K562 (cell line): ENCODE measurements around the gene PGF. TPM values are rescaled to one million over a fixed set of nuclear protein-coding genes. Genes with fewer than 3 reads are reported as not detected.

ENCODE experiments used
- CCAR2 ChIP-seq: fragments of 200-400 bp; formaldehyde crosslinking; IDR thresholded peaks from 2 replicates; pipeline ENCODE4 v1.6.1; 2017; ENCODE audit warnings: mild to moderate bottlenecking, low read depth, low read length
- CCNT2 ChIP-seq: IDR thresholded peaks from 2 replicates; pipeline ENCODE4 v1.6.1; 2011; ENCODE audit warnings: borderline replicate concordance, low read depth, mild to moderate bottlenecking, moderate library complexity, mixed read lengths, low read length; ENCODE audit not compliant: insufficient read length; ENCODE audit errors: extremely low read depth
- COPS2 ChIP-seq: fragments of 450-650 bp; conservative IDR thresholded peaks from 2 replicates; pipeline ENCODE4 v1.6.1; 2016; ENCODE audit warnings: mild to moderate bottlenecking, moderate library complexity
- ELK3 ChIP-seq: fragments of 450-650 bp; formaldehyde crosslinking; IDR thresholded peaks from 2 replicates; pipeline ENCODE4 v1.4.0; 2020; ENCODE audit warnings: mild to moderate bottlenecking
- FOXM1 ChIP-seq, 2 experiments: fragments of 450-650 bp in 1 of 2; sonication (generic) in 1 of 2; formaldehyde crosslinking in 1 of 2; IDR thresholded peaks; 2 replicates each; pipeline versions ENCODE4 v1.6.1 to v1.9.0; 2017 to 2022; ENCODE audit warnings: low read depth in 2 of 2, mild to moderate bottlenecking in 2 of 2, missing genetic modification reagents in 1 of 2, moderate library complexity in 1 of 2
- MYC ChIP-seq, 2 experiments: fragments of 250-450 bp in 1 of 2; sonication (Bioruptor Pico) in 1 of 2; IDR thresholded peaks; 2 replicates each; pipeline versions ENCODE4 v1.5.1 to v1.6.1; 2012 to 2021; ENCODE audit warnings: low read depth in 2 of 2, borderline replicate concordance in 1 of 2, improper control_type of control experiment in 1 of 2, low read length in 1 of 2, mild to moderate bottlenecking in 1 of 2, moderate library complexity in 1 of 2
- NKRF ChIP-seq: fragments of 450-650 bp; IDR thresholded peaks from 2 replicates; pipeline ENCODE4 v1.6.1; 2016; ENCODE audit warnings: borderline replicate concordance
- PKNOX1 ChIP-seq: fragments of 450-650 bp; IDR thresholded peaks from 2 replicates; pipeline ENCODE4 v1.6.1; 2016
- POLR2AphosphoS5 ChIP-seq: IDR thresholded peaks from 2 replicates; pipeline ENCODE4 v1.6.1; 2011; ENCODE audit warnings: mild to moderate bottlenecking, low read depth, low read length, moderate library complexity; ENCODE audit not compliant: control insufficient read depth, insufficient read depth
- SLC30A9 ChIP-seq: fragments of 250-450 bp; sonication (Bioruptor Pico); IDR thresholded peaks from 2 replicates; pipeline ENCODE4 v1.8.0; 2022; ENCODE audit warnings: mild to moderate bottlenecking, moderate library complexity
- TCF7L2 ChIP-seq: fragments of 150-350 bp; IDR thresholded peaks from 2 replicates; pipeline ENCODE4 v1.6.1; 2016; ENCODE audit warnings: low read depth, mild to moderate bottlenecking, low read length, moderate library complexity
- TRIM28 ChIP-seq: fragments of 450-650 bp; IDR thresholded peaks from 2 replicates; pipeline ENCODE4 v1.6.1; 2017
- ZBTB17 ChIP-seq: fragments of 450-650 bp; formaldehyde crosslinking; IDR thresholded peaks from 2 replicates; pipeline ENCODE4 v1.4.0; 2020; ENCODE audit warnings: mild to moderate bottlenecking
- ZNF232 ChIP-seq: sonication (generic); formaldehyde crosslinking; IDR thresholded peaks from 2 replicates; pipeline ENCODE4 v1.8.0; 2022; ENCODE audit warnings: mild to moderate bottlenecking, missing genetic modification reagents
- ZNF551 ChIP-seq: fragments of 250-450 bp; sonication (Bioruptor Pico); IDR thresholded peaks from 2 replicates; pipeline ENCODE4 v1.5.0; 2021; ENCODE audit warnings: mild to moderate bottlenecking, moderate library complexity
- ZNF561 ChIP-seq: fragments of 450-650 bp; formaldehyde crosslinking; conservative IDR thresholded peaks from 2 replicates; pipeline ENCODE4 v1.4.0; 2020; ENCODE audit warnings: mild to moderate bottlenecking, moderate library complexity
- ZNF696 ChIP-seq: fragments of 250-450 bp; sonication (Bioruptor Pico); conservative IDR thresholded peaks from 2 replicates; pipeline ENCODE4 v1.4.0; 2020; ENCODE audit warnings: mild to moderate bottlenecking, moderate library complexity
- polyA plus RNA-seq, 8 experiments: library from polyadenylated mRNA; depleted of rRNA in 4 of 8; stranded (reverse) in 5 of 8; unstranded in 3 of 8; fragments of >200 nt; fragmentation: Nextera tagmentation in 2 of 8; fragmentation: Illumina TruSeq in 1 of 8; extraction: Ambion mirVana in 2 of 8; extraction: Trizol in 1 of 8; gene quantifications; 2 replicates each; pipeline versions ENCODE4 v1.2.1 to v1.2.3, GENCODE V29; 2011 to 2014; ENCODE audit warnings: inconsistent platforms in 1 of 8, missing spikeins in 1 of 8
- total RNA-seq, 7 experiments: library from RNA; depleted of rRNA in 6 of 7; stranded (reverse); fragments of >200 nt in 6 of 7; fragmentation: Illumina TruSeq in 2 of 7; extraction: Trizol in 2 of 7; gene quantifications; 2 replicates each; pipeline versions ENCODE4 v1.2.1 to v1.2.3, GENCODE V29; 2011 to 2021; ENCODE audit warnings: low replicate concordance in 1 of 7

The PGF gene
- total and polyA plus RNA-seq, 9 of the 15 experiments (the other 6 are each of a cell fraction or from before 2014, with no cell fraction given) = 0.04 to 0.44 (median 0.18) TPM

DNA sequence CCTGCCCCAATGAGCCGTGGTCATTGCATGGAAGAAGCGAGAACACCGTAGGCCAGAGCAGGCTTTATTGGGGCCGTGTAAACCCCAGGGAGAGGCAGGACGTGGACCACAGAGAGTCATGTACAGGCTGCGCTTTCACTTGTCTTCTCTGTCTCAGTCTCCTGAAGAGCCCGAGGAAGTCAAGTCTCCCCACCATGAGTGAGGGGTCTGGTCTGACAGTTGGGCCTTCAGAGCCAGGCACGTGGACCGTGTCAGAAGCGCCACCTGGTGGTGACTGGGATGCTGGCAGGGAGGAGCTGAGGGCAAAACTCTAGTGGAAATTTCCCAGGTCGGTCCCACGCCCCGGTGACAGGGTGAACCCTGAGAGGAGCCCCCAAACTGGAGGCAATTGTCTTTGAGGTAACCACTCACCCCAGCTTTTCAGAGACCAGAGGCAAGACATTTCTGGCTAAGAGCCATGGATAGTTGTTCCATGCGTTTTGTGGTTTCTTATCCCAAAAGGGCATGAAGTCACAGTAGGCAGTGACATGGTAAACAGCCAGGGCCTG lies 49.7 kb downstream of the PGF start (continued):
- TF ChIP-seq CCNT2 (no peak), TRIM28 (no peak), ELK3 (no peak), MYC (IDR thresholded peaks at IDR 0.05; ENCODE audit: low read depth, low read length) (peak; percentile 86), MYC (CRISPR knock-in tag; IDR thresholded peaks at IDR 0.05; ENCODE audit: borderline replicate concordance, low read depth) (no peak), ZNF696 (CRISPR knock-in tag) (no peak), SLC30A9 (CRISPR knock-in tag) (no peak), TCF7L2 (no peak), ZBTB17 (CRISPR knock-in tag) (no peak), CCAR2 (no peak), ZNF232 (CRISPR knock-in tag) (no peak), ZNF551 (CRISPR knock-in tag) (no peak), PKNOX1 (peak; percentile 25; the same call in 1 of the 2 replicates), FOXM1 (IDR thresholded peaks at IDR 0.05; ENCODE audit: low read depth) (no peak), FOXM1 (CRISPR knock-in tag; IDR thresholded peaks at IDR 0.05; ENCODE audit: low read depth) (no peak), ZNF561 (no peak), POLR2AphosphoS5 (peak; percentile 55; the same call in 1 of the 2 replicates), COPS2 (no peak), NKRF (peak; percentile 37; the same call in 1 of the 2 replicates)
